HL-60 (cell line): ENCODE results near the gene FAM222B.

ENCODE experiments used
- DNase-seq, 2 experiments: peaks; one replicate each; pipeline ENCODE4 v3.0.0-alpha.2; 2010 to 2020; ENCODE audit warnings: low read depth in 1 of 2, low spot score in 1 of 2
- H3K27ac ChIP-seq: fragments of 250-450 bp; sonication (Bioruptor Pico); replicated peaks from 2 replicates; pipeline ENCODE4 v1.5.1; 2020; ENCODE audit warnings: mild to moderate bottlenecking, moderate library complexity
- H3K27me3 ChIP-seq: fragments of 250-450 bp; sonication (Bioruptor Pico); 2 replicates; pipeline ENCODE4 v1.5.1; 2021; ENCODE audit warnings: mild to moderate bottlenecking, moderate library complexity; ENCODE audit not compliant: insufficient read depth, poor library complexity, severe bottlenecking
- H3K4me3 ChIP-seq: replicated peaks from 2 replicates; pipeline ENCODE4 v1.5.1; 2011; ENCODE audit warnings: mild to moderate bottlenecking, control low read depth, low read length; ENCODE audit not compliant: insufficient read depth
- GABPA ChIP-seq: IDR thresholded peaks from 2 replicates; pipeline ENCODE4 v1.6.1; 2012; ENCODE audit warnings: low read depth
- POLR2AphosphoS5 ChIP-seq: IDR thresholded peaks from 2 replicates; pipeline ENCODE4 v1.6.1; 2012; ENCODE audit warnings: low read depth
- SPI1 ChIP-seq: IDR thresholded peaks from 2 replicates; pipeline ENCODE4 v1.6.1; 2012; ENCODE audit warnings: low read depth, mild to moderate bottlenecking, borderline replicate concordance
- TF ChIP-seq, protein P1 (sequence below): IDR thresholded peaks from one replicate; pipeline ENCODE4 v1.5.1; 2011; ENCODE audit warnings: low read length, control low read depth, inconsistent platforms; ENCODE audit not compliant: insufficient read depth
- TF ChIP-seq, protein P2 (sequence below): IDR thresholded peaks from 2 replicates; pipeline ENCODE4 v1.6.1; 2012; ENCODE audit warnings: low read depth; ENCODE audit not compliant: insufficient replicate concordance

Gene FAM222B

DNA sequence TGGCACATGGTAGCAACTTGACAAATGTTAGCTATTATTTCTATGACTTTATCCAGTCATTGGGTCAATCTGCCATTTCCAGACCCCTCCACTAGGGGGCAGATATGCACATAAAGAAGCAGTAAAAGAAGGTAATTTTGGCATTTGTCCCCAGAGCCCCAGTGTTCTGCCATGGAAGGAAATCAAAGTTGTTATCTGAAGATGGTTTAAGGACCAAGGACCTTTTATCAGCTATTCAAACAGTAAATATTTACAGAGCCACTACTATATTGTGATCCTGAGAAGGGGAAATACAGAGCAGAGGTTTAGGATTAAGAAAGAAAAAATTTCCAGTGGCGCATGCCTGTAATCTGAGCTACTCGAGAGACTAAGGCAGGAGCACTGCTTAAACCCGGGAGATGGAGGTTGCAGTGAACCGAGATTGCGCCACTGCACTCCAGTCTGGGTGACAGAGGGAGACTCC is 78.8 kb downstream of the FAM222B start:
- no peak overlapping the region for H3K27ac ChIP-seq

DNA sequence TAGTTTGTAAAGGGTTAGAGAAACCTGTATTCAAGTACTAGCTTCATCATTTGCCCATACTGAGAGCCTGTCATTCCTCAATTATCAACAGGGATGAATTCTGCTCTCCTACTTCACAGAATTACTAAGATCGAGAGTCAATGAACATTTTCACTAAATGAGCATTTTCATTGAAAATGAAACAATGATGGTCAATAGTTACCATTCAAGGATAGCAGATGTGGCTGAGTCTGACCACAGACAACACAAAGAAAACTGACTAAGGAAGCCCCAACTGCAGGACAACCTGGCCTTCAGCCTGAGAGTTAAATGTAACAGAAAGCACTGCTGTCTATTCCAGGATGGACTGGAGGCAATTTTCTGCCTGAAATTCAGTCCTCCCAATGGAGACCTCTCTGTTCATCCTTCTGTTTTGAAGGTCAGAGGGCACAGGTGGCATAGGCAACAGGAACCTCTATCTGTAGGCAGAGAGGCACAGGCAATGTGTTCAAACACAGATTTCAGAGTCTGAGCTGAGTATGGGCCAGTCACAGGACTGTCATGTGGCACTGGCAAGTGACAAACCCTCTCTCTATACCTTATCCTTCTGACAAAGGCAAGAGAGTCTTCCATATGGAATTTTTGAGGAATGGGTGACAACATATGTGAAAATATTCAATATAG is 79.3 kb downstream of the FAM222B start:
- TF ChIP-seq GABPA = no peak
- TF ChIP-seq, protein P1, sequence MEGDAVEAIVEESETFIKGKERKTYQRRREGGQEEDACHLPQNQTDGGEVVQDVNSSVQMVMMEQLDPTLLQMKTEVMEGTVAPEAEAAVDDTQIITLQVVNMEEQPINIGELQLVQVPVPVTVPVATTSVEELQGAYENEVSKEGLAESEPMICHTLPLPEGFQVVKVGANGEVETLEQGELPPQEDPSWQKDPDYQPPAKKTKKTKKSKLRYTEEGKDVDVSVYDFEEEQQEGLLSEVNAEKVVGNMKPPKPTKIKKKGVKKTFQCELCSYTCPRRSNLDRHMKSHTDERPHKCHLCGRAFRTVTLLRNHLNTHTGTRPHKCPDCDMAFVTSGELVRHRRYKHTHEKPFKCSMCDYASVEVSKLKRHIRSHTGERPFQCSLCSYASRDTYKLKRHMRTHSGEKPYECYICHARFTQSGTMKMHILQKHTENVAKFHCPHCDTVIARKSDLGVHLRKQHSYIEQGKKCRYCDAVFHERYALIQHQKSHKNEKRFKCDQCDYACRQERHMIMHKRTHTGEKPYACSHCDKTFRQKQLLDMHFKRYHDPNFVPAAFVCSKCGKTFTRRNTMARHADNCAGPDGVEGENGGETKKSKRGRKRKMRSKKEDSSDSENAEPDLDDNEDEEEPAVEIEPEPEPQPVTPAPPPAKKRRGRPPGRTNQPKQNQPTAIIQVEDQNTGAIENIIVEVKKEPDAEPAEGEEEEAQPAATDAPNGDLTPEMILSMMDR = no peak
- no peak for TF ChIP-seq POLR2AphosphoS5
- no peak for TF ChIP-seq SPI1
- TF ChIP-seq, protein P2, sequence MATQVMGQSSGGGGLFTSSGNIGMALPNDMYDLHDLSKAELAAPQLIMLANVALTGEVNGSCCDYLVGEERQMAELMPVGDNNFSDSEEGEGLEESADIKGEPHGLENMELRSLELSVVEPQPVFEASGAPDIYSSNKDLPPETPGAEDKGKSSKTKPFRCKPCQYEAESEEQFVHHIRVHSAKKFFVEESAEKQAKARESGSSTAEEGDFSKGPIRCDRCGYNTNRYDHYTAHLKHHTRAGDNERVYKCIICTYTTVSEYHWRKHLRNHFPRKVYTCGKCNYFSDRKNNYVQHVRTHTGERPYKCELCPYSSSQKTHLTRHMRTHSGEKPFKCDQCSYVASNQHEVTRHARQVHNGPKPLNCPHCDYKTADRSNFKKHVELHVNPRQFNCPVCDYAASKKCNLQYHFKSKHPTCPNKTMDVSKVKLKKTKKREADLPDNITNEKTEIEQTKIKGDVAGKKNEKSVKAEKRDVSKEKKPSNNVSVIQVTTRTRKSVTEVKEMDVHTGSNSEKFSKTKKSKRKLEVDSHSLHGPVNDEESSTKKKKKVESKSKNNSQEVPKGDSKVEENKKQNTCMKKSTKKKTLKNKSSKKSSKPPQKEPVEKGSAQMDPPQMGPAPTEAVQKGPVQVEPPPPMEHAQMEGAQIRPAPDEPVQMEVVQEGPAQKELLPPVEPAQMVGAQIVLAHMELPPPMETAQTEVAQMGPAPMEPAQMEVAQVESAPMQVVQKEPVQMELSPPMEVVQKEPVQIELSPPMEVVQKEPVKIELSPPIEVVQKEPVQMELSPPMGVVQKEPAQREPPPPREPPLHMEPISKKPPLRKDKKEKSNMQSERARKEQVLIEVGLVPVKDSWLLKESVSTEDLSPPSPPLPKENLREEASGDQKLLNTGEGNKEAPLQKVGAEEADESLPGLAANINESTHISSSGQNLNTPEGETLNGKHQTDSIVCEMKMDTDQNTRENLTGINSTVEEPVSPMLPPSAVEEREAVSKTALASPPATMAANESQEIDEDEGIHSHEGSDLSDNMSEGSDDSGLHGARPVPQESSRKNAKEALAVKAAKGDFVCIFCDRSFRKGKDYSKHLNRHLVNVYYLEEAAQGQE = no peak
- H3K27me3 ChIP-seq = no peaks in the 10 kb centered on the region
- no peak overlapping the region for H3K27ac ChIP-seq
- no peak overlapping the region for H3K4me3 ChIP-seq
- no peak for DNase-seq

More for the DNA sequence above, 78.8 kb downstream of the FAM222B start:
- H3K27me3 ChIP-seq = no peaks in the 10 kb centered on the region
- TF ChIP-seq GABPA = no peak
- TF ChIP-seq, protein P1 = peak; percentile 92
- H3K4me3 ChIP-seq = no peak overlapping the region
- peak in 1 of 2 experiments; percentile 79 for DNase-seq

DNA sequence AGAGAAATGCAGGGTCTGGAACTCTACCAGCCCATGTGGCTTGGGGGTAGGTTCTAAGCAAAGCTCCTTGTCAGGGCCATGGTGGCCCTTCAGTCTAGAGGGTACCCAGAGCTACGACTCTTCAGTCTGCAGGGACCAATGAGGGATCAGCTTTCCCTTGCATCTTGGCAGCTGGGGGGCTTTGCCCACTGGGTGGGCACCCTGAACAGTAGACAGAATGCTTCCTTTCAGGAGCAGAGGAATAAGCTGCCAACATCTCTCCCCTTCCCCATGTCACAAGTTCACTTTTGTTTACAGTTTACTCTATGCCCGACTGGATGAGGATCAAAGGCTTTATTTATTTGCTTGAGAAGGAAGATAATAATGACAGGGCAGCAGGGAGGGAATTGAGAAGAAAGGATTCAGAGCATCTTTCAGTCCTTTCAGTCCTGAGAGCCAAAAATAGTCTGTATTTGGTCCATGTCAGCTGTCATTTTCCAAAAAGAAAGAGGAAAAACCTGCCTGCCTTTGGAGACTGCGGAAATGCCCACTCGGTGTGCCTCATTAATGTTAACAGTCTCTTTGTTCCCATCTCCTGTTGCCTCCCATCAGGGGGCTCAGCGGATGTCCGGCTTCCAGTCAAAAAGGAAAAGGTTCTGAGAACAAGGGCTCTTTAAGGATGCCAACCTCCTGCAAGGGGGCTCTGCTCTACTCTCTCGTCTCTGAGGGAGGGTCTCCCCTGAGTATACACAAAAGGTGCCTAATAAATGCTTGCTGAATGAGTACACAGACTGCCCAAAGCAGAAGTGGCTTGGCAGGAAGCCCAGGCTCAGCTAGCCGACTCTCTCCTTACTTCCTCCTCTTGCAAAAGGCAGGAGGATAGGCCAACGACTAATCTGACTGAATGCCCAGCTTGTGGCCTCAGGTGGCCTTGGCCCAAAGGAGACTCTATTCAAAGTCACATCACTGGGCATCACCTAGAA is 81.7 kb downstream of the FAM222B start:
- H3K27me3 ChIP-seq = no peaks in the 10 kb centered on the region
- H3K4me3 ChIP-seq = no peak overlapping the region
- peak overlapping the region; percentile 56 for H3K27ac ChIP-seq
- TF ChIP-seq, protein P1 = no peak
- TF ChIP-seq POLR2AphosphoS5 = peak; percentile 55; the same call in 1 of the 2 replicates
- peak; percentile 85; the same call in 1 of the 2 replicates for TF ChIP-seq SPI1
- TF ChIP-seq, protein P2 = no peak
- DNase-seq = peak in 1 of 2 experiments; percentile 90
